ENCODE results near the gene STK32B. TPM values are rescaled to one million over a fixed set of nuclear protein-coding genes. Genes with fewer than 3 reads are reported as not detected.

STK32B gene
- total RNA-seq, 1 donor from 2014 or later: 1.6 TPM

DNA sequence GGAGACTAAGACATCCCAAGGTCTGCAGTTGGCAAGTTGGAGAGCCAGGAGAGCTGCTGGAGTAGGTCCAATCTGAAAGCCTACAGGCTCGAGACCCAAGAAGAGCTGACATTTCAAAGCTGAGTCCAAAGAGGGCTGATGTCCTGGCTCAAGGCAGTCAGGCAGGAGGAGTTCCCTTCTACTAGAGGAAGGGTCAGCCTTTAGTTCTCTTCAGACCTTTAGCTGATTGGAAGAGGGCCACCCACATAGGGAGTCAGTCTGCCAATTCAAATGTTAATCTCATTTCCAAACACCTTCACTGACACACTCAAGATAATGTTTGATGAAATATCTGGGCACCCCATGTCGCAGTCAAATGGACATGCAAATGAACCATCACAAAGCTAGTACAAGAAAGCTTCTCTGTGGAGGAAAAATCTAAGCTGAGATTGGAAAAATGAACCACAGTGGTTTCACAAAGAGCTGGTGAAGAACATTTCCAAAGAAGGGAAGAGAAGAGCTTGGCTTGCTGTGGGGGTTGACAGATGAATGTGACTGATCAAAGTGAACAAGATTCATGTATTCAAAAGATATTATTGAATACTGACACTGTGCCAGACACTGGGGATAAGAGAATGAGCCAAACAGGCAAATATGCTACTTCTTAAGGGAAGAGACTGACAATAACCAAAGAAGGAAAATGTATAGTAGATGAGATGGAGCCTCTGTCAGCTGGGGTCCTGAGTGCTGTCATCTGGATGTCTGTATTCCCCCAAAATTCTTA, 61.2 kb downstream of the STK32B start:
- ATAC-seq (no peak), DNase-seq (ENCODE audit: low spot score) (no peak)
- intact Hi-C loops (cut with DNase I): no loop called here

DNA sequence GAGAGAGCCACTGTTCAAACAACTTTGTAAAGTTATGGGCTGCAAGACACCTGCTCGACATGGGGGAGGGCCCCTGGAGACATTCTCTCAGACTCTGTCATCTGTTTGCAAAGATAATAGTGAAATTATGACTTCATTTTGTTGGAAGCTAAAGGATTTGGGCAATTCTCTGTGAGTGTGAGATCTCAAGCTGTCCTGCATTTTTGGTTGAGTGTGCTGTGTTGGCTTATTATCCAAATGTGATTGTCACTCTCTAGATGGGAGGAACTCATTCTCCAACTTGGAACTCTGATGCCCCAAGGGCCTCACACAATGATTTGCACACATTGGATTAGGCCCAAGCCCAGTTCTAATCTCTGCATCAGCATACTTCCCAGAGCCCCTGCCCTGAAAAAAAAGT, 63.7 kb downstream of the STK32B start:
- no peak for ATAC-seq
- intact Hi-C loops (cut with DNase I): no loop called here
- no peak for DNase-seq (ENCODE audit: low spot score)

DNA sequence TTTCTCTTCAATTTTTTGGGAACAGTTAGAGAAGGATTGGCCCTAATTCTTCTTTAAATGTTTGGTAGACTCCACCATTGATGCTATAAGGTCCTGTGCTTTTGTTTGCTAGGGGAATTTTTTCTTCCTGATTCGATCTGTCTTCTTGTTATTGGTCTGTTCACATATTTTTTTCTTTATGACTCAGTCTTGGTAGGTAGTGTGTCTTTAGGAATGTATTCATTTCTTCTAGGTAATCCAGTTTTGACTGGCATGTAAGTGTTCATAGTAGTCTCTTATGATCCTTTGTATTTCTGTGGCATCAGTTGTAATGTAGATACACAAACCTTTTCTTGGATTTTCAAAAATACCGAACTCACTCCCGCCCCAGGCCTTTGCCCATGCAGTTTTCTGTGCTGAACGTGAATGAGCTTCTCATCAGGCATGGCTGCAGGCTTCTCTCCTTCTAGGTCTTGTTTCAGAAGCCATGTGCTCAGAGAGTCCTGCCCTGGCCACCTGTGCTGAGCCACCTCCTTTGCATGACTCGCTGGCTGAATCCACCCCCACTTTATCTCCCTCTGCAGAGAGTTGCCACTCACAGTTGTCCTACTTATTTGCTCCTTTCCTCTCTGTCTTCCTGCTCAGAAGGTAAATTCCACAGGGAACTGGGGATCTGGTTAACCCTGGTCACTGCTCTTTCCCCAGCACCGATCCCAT, 67.0 kb downstream of the STK32B start:
- no peak for DNase-seq (ENCODE audit: low spot score)
- intact Hi-C loops (cut with DNase I): no loop called here
- no peak for ATAC-seq

DNA sequence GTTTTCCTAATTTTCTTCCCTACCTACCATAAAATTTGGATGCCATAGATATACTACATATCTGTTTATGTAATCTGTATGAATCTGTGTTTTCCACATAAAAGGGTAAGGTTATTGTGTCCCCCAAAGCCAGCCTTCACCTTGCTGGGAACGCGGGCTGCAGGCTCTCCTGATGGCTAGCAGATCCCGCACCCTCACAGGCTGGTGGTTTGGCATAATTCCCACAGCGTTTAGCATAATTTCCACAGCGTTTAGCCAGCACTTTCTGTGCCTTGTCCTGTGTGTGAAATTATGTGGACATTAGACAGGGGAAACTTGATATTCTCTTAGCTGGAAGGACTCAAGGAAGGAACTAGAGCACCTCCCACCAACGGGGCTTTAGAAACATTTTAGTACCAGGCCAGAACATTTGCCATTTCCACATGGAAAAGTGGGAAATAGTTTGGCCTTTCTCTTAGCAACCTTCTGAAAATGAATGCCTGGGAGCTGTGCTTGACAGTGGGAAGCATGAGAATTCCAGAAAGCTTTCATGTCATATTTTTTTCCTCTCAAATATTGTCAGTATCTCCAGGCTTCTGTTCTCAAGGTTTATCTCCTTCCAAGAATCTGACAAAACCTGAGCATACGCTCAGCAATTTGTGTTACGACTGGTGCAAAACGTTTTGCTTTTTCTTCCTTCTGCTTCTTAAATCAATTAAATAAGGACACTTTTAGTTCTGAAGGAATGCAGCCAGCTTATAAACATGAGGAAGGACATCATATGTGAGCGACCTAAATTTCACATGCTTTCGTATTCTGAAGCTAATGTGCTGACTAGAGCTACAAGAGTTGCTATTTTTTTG, 67.9 kb downstream of the STK32B start:
- intact Hi-C loops (cut with DNase I): no loop called here
- DNase-seq (ENCODE audit: low spot score) (no peak), ATAC-seq (no peak)

DNA sequence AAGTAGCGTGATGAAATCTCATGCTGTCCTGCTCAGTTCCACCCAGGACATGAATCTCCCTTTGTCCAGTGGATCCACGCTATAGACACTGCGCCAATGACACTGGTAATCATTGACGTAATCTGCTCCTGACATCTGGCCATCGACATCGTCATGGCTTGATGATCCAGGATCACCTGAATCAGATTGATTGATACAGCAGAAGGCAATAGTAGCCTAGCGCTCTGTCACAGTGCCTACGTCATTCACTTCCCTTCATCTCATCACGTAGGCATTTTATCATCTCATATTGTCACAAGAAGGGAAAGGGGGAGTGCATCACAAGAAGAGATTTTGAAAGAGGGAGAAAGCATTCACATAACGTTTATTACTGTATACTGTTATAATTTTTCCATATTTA, 68.8 kb downstream of the STK32B start:
- ATAC-seq: no peak
- no peak for DNase-seq (ENCODE audit: low spot score)
- intact Hi-C loops (cut with DNase I): no loop called here

DNA sequence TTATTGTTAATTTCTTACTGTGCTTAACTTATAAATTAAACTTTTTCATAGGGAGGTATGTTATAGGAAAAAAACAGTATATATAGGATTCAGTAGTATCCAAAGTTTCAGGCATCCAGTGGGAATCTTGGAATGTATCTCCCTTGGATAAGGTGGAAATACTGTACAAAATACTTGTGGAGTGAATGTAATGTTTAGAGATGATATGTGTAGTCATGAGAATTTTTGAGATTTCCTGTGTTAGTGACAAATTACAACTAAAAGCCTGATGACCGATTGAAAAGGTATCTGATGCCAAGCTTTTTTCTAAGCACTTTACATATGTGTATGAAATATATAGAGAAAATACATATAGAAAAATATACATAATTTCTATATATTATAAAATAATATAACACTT, 69.2 kb downstream of the STK32B start:
- intact Hi-C loops (cut with DNase I): no loop called here
- no peak for ATAC-seq
- no peak for DNase-seq (ENCODE audit: low spot score)

DNA sequence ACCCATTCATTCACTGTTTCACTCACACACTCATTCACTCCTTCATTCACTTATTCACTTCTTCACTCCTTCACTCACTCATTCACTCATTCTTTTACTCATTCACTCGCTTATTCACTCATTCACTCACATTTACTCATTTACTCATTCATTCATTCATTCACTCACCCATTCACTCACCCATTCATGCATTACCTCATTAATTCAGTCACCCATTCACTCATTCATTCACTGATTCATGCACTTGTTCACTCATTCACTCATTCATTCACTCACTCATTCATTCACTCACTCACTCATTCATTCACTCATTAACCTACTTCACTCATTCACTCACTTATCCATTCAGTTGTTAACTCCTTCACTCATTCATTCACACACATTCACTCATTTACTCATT, 70.8 kb downstream of the STK32B start:
- ATAC-seq (no peak), DNase-seq (ENCODE audit: low spot score) (no peak)
- intact Hi-C loops (cut with DNase I): no loop called here

DNA sequence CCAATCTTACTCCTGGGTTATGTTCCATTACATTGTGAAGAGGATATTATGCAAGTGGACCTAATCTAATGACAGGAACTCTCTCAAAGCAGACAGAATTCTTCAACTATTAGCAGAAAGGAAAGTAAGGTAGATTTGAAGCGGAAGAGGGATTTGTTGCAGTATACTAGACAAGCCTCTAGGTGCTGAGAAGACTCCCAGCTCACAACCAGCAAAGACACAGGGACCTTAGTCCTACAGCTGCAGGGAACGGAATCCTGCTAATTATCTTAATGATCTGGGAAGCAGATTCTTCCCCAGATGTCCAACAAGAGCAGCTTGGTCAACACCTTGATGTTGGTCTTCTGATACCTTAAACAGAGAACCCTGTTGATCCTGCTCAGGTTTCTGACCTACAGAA, 73.6 kb downstream of the STK32B start:
- intact Hi-C loops (cut with DNase I): no loop called here
- ATAC-seq (no peak), DNase-seq (ENCODE audit: low spot score) (no peak)

DNA sequence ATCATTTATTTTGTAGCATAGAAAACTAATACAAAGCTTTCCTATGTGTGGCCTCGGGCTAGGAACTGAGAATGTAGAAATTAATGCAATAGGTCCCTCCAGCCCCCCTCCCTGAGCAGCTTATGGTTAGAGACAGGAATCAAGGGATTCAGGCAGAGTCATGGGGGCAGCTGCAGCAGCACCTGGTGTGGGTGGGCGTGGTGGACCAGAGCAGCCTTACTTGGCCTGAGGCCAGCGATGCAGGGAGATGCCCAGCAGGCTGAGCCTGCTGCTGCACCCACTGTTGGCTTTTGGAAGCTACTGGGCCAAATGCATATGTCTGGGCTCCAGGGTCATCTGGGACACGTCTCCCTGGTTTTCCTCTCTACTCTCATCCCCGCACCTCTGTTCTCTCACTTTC, 74.0 kb downstream of the STK32B start:
- ATAC-seq: no peak
- intact Hi-C loops (cut with DNase I): no loop called here
- no peak for DNase-seq (ENCODE audit: low spot score)

DNA sequence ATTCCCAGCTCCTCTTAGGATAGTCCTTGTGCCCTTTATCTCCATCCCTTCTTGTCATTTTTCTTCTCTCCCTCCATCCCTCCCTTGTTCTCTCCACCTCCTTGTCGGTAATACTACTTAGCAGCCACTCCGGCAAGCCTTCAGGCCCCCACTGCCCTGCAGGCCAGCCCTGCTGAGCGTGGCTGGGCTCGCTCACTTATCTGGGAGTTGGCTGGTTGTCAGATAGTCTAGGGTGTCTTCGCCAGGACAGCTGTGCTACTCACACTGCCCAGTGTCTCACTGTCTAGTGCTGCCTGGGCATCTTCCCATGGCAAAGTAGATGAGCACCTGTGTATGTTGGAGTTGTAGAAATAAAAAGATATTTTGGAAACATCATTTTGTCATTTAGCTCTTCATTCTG, 75.0 kb downstream of the STK32B start:
- ATAC-seq (no peak), DNase-seq (ENCODE audit: low spot score) (no peak)
- intact Hi-C loops (cut with DNase I): no loop called here

DNA sequence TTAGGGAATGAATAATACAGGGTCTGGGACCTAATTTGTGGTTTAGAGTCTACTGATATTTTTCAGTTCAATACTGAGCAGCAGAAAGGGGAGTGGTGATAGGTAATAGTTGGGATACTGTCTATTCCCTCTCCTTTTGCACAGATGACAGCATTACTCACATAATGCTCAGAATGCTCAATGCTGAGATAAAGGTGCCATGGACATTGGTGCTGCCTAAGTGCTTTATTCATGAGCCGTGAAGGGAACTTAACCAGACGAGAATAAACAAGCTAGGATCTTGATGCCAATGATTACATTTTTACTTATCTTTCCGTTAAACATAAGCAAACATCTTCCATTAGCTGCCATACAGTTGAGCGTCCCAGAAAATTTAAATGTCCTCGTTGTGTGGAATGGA, 75.6 kb downstream of the STK32B start:
- intact Hi-C loops (cut with DNase I): no loop called here
- DNase-seq (ENCODE audit: low spot score): no peak
- no peak for ATAC-seq

DNA sequence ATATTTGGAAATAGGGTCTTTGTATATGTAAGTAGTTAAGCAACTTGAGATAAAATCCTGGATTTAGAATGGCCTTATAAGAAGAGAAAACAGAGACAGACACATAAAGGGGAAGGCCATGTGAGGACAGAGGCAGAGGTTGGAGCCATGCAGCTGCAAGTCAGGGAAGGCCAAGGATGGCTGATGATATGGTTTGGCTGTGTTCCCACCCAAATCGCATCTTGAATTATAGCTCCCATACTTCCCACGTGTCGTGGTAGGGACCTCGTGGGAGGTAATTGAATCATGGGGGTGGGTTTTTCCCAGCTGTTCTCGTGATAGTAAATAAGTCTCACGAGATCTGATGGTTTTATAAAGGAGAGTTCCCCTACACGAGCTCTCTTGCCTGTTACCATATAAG, 76.3 kb downstream of the STK32B start:
- DNase-seq (ENCODE audit: low spot score) (no peak), ATAC-seq (no peak)
- intact Hi-C loops (cut with DNase I): no loop called here

DNA sequence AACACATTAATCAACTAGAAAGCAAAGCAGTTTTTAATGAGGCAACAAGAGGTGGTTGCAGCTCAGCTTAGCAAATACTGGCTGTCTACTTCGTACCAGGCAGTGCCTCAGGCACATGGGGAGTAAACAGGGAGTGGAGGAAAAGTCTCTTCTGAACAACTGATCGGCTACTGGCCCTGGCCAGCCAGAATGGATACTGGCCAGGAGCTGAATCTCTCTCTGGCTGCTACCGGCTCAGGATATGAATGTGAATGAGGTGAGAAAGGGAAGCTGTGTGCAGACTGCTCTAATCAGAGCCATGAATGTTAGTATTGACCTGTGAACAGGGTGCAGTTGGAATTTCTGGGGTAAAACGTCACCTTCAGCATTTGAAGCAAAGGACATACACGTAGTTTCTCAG, 77.3 kb downstream of the STK32B start:
- DNase-seq (ENCODE audit: low spot score): no peak

DNA sequence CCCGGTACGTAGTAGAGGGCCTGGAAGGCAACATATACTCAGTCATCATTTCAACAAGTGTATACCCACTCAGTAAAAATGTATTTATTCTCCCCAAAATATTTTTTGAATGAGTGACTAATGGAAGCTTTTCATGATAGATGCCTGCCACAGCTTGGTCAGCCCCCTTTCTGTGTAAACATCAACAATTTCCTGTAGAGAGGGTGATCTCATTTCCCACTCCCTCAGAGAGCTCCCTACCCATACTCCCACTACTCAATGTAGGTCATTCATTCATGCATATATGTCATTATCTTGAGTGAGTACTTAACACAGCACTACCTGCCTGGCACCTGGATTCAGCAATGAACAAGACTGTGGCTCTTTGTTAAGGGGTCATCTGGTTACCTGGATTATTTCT, 81.9 kb downstream of the STK32B start:
- ATAC-seq: no peak
- no peak for DNase-seq (ENCODE audit: low spot score)
- intact Hi-C loops (cut with DNase I): no loop called here

More for the DNA sequence above, 77.3 kb downstream of the STK32B start:
- intact Hi-C loops (cut with DNase I): no loop called here
- no peak for ATAC-seq

DNA sequence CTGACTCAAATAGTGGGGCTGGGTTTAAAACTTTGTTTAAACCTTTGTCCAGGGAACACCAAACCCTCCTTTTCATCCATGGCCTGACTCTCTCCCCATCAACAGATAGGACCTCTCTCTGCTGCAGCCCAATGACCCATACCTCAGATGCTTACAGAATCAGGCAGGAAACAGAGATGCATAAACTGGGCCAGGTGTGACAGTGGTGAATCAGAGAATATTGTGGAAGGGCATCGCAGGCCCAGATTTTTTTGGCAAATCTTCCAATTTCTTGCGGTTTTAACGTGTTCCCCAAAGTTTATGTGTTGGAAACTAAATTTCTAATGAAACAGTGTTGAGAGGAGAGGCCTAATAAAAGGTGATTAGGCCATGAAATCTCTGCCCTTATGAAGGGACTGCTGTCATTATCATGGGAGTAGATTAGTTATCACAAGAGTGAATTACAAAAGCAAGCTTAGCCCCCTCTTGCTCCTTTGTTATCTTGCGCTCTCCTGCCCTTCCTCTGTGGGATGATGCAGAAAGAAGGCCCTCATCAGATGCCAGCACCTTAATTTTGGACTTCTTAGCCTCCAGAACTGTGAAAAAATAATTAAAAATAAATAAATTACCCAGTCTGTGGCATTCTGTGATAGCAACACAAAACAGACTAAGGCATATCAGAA, 82.8 kb downstream of the STK32B start:
- intact Hi-C loops (cut with DNase I): no loop called here
- ATAC-seq: no peak
- DNase-seq (ENCODE audit: low spot score): no peak

DNA sequence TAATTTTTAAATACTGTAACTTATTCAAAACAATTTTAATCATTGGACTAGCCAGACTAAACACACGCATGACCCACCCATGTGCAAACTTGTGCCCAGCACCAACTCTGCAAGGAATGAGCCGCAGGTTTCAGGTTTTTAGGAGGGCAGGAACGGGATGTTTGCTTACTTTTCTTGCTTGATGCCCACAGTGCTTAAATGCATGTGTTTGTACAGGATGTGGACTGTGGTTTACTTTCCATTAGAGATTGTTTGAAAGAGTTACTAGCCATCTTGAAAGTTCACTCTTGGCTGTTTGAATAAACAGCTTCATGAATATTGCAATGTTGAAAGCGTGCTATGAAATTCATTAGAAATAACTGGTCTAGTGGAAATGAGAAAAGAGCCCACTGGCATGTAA, 83.3 kb downstream of the STK32B start:
- DNase-seq (ENCODE audit: low spot score) (no peak), ATAC-seq (no peak)
- intact Hi-C loops (cut with DNase I): no loop called here

DNA sequence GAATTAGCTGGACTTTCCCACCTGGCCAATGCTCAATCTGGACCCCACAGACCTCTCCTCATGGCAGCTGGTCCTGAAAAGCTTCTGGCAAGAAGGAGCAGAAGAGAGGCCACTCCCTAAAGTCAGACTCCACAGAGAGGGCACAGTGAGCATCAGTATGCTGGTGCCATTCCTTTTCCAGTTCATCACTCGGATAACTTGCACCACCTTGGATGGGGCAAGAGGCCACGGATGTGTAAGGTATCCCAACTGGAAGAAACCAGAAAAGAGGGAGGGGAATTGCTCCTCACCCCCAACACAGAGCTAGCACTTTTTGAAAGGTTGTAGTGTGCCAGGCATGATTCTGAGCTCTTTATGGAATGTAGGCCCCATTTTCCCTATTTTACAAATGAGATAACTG, 85.9 kb downstream of the STK32B start:
- no peak for DNase-seq (ENCODE audit: low spot score)
- intact Hi-C loops (cut with DNase I): no loop called here
- ATAC-seq: no peak

DNA sequence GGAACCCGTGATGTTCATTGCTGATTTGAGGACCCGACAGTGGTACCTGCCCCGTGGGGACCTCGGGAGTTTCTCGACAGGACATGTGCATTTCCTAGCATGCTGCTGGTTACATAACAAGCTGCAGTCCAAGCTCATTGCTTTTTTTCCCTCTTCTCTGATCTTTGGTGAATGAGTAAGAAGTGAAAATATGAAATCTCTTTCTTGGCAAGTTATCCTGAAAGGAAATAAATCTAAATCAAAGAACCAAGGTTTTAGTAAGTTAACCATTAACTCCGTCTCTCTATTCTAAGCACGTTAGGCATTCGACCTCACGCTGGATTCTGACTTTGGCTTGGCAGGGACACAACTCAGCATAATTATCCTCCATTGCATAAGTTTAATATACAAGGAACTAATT, 86.6 kb downstream of the STK32B start:
- ATAC-seq: no peak
- no peak for DNase-seq (ENCODE audit: low spot score)
- intact Hi-C loops (cut with DNase I): no loop called here

DNA sequence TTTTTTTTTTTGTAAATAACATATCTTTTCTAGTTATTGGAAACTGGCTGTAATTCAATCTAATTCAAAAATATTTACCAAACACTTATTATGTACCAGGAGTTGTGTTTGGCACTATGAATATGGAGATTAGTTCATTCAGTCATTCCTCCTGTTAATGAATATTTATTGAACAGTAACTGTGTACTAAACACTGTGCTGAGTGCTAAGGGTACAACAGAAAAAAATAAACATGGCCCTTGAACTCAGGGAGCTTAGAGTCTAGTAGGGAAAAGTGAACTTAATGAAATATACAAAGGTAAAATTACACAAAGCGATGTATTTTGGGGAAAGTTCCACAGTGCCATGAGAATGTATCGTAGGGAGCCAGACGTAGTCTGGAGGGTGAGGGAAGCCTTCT, 87.1 kb downstream of the STK32B start:
- ATAC-seq (no peak), DNase-seq (ENCODE audit: low spot score) (no peak)
- intact Hi-C loops (cut with DNase I): no loop called here

DNA sequence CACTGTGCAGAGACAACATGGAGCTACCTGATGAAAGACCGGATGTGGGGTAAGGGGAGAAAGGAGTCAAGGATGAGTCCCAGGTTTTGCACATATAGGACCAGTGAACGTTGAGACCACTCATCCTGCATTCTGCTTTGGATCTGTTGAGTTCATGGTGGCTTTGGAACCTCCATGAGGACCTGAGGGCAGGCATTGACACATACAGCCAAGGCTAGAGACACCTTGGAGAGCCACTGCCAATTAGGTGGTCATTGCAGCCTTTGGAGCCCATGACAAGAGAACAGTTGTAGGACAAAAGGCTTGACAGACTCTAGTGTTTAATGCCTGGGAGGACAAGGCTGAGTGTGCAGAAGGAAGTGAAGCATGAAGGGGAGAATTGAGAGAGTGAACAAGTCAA, 87.9 kb downstream of the STK32B start:
- DNase-seq (ENCODE audit: low spot score): no peak
- intact Hi-C loops (cut with DNase I): no loop called here
- ATAC-seq: no peak
